Stimulated activated CD4-positive, alpha-beta T cell treated with anti-CD3 and anti-CD28 coated beads, Interleukin-1b, Interleukin-23, amount 100 ng/mL, for 1 hour (primary cell): ENCODE data around the gene RPAP2.

Experiments used
- DNase-seq, 2 donors: peaks; one replicate each; pipeline ENCODE4 v3.0.0-alpha.2; 2020; ENCODE audit warnings: low read depth in 2 of 2

The RPAP2 gene

DNA sequence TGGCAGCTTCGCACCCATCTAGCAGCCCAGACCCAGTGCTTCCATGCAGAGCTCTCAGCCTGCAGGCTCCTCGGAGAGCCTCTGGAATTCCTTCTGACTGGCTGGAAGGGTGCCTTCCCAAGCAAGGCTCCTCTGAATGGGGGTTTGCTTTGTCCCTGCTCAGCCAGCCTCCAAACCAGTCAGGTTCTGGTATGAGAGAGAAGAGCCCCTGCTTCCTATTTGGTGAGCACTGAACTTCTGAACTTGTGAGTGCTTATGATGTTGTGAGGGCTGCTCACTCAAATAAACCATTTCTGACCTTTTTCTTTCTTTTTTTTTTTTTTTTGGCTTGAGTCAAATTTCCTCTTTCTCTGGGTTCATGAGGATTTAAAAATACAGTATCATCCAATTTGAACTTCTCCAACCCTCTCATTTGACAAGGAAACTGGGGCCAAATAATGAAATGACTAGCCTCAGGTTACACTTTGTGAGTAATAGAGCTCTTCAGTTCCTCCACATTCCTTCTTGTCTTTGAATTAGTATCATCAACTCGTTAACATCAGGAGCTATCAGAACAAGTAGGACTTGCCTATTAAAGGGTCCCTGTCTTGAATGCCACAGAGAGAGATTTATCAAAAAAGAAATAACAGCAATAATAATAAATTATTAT, 148.3 kb downstream of the RPAP2 start:
- no peak for DNase-seq

DNA sequence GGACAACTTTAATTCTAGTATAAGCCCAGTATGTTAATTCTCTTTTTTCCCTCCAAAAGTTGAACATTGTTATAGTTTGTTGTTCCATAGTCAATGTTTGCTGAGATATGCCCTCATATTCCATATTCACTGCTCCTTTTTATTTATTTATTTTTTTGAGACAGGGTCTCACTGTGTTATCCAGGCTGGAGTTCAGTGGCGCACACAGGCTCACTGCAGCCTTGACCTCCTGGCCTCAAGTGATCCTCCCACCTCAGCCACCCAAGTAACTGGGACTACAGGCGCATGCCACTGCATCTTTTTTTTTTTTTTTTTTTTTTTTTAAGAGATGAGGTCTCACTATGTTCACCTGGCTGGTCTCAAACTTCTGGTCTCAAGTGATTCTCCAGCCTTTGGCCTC, 149.1 kb downstream of the RPAP2 start:
- DNase-seq = no peak
